WTC11 (cell line): ENCODE results near the gene SH3GL1. TPM values are rescaled to one million over a fixed set of nuclear protein-coding genes. Genes with fewer than 3 reads are reported as not detected.

Source experiments
- ATAC-seq: fragments of 200-7000 bp; cut with Tn5 transposase; 2 replicates; pipeline ENCODE4 v1.10.0; 2021; ENCODE audit warnings: mild to moderate bottlenecking, moderate library complexity
- CTCF ChIA-PET: fragments of 300-600 bp; sonication (Branson Sonifier 250); formaldehyde crosslinking; loops from one replicate; lab custom pipeline; 2021; ENCODE audit warnings: antibody characterized with exemption; lab: Charles Lee
- POLR2A ChIA-PET: fragments of 350-600 bp; sonication (Branson Sonifier 250); formaldehyde crosslinking; loops from one replicate; lab custom pipeline; 2021; ENCODE audit warnings: antibody characterized with exemption; lab: Charles Lee
- DNase-seq: peaks from one replicate; pipeline ENCODE4 v3.0.0; 2021; ENCODE audit warnings: low spot score
- H3K27ac Mint-ChIP-seq: 2 replicates; pipeline ENCODE4 v1.8.0; 2021; ENCODE audit warnings: mixed read lengths
- H3K27me3 Mint-ChIP-seq: 2 replicates; pipeline ENCODE4 v1.8.0; 2021; ENCODE audit warnings: low read depth, mild to moderate bottlenecking, moderate library complexity, mixed read lengths
- H3K36me3 Mint-ChIP-seq: 2 replicates; pipeline ENCODE4 v1.8.0; 2021; ENCODE audit warnings: mixed read lengths
- H3K4me1 Mint-ChIP-seq: 2 replicates; pipeline ENCODE4 v1.8.0; 2022; ENCODE audit warnings: mixed read lengths
- H3K4me3 Mint-ChIP-seq: 2 replicates; pipeline ENCODE4 v1.8.0; 2021; ENCODE audit warnings: mild to moderate bottlenecking, moderate library complexity, mixed read lengths
- H3K9me3 Mint-ChIP-seq: 2 replicates; pipeline ENCODE4 v1.8.0; 2021; ENCODE audit warnings: mixed read lengths
- ARID4B ChIP-seq: sonication (generic); formaldehyde crosslinking; IDR thresholded peaks from 2 replicates; pipeline ENCODE4 v1.8.0; 2023; ENCODE audit warnings: missing genetic modification reagents, mild to moderate bottlenecking, borderline replicate concordance
- ATF1 ChIP-seq: sonication (generic); formaldehyde crosslinking; IDR thresholded peaks from 2 replicates; pipeline ENCODE4 v1.8.1; 2023; ENCODE audit warnings: mild to moderate bottlenecking, moderate library complexity, missing genetic modification reagents
- ATF6 ChIP-seq: sonication (generic); formaldehyde crosslinking; IDR thresholded peaks from 2 replicates; pipeline ENCODE4 v1.8.1; 2023; ENCODE audit warnings: mild to moderate bottlenecking, missing genetic modification reagents
- E2F1 ChIP-seq: sonication (generic); formaldehyde crosslinking; IDR thresholded peaks from 2 replicates; pipeline ENCODE4 v1.8.0; 2022; ENCODE audit warnings: mild to moderate bottlenecking, missing genetic modification reagents
- ELF4 ChIP-seq: sonication (generic); formaldehyde crosslinking; IDR thresholded peaks from 2 replicates; pipeline ENCODE4 v1.8.1; 2022; ENCODE audit warnings: low read depth, mild to moderate bottlenecking, moderate library complexity, missing genetic modification reagents
- ESRRA ChIP-seq: sonication (generic); formaldehyde crosslinking; IDR thresholded peaks from 2 replicates; pipeline ENCODE4 v1.8.1; 2022; ENCODE audit warnings: mild to moderate bottlenecking, missing genetic modification reagents, borderline replicate concordance
- ETV6 ChIP-seq: sonication (generic); formaldehyde crosslinking; IDR thresholded peaks from 2 replicates; pipeline ENCODE4 v1.8.1; 2022; ENCODE audit warnings: mild to moderate bottlenecking, missing genetic modification reagents
- FOXP1 ChIP-seq: sonication (generic); formaldehyde crosslinking; IDR thresholded peaks from 2 replicates; pipeline ENCODE4 v1.8.0; 2022; ENCODE audit warnings: missing genetic modification reagents, mild to moderate bottlenecking, moderate library complexity, borderline replicate concordance
- HMGA2 ChIP-seq: fragments of 250-450 bp; sonication (Bioruptor Pico); IDR thresholded peaks from 2 replicates; pipeline ENCODE4 v1.4.0; 2021; ENCODE audit warnings: mild to moderate bottlenecking, moderate library complexity
- HMGXB4 ChIP-seq: sonication (generic); formaldehyde crosslinking; IDR thresholded peaks from 2 replicates; pipeline ENCODE4 v1.8.1; 2023; ENCODE audit warnings: mild to moderate bottlenecking, moderate library complexity, missing genetic modification reagents
- MAX ChIP-seq: sonication (generic); formaldehyde crosslinking; IDR thresholded peaks from 2 replicates; pipeline ENCODE4 v1.8.0; 2022; ENCODE audit warnings: mild to moderate bottlenecking, missing genetic modification reagents
- NFE2L1 ChIP-seq: sonication (generic); formaldehyde crosslinking; IDR thresholded peaks from 2 replicates; pipeline ENCODE4 v1.8.1; 2023; ENCODE audit warnings: missing genetic modification reagents
- NFYB ChIP-seq: sonication (generic); formaldehyde crosslinking; conservative IDR thresholded peaks from 2 replicates; pipeline ENCODE4 v1.8.0; 2022; ENCODE audit warnings: low read depth, missing genetic modification reagents
- NR1H2 ChIP-seq: sonication (generic); formaldehyde crosslinking; IDR thresholded peaks from 2 replicates; pipeline ENCODE4 v1.9.0; 2021; ENCODE audit warnings: mild to moderate bottlenecking, moderate library complexity, missing genetic modification reagents
- NR3C1 ChIP-seq: sonication (generic); formaldehyde crosslinking; conservative IDR thresholded peaks from 2 replicates; pipeline ENCODE4 v1.8.1; 2023; ENCODE audit warnings: low read depth, mild to moderate bottlenecking, missing genetic modification reagents
- OVOL2 ChIP-seq: fragments of 250-450 bp; sonication (Bioruptor Pico); IDR thresholded peaks from 2 replicates; pipeline ENCODE4 v1.9.0; 2021; ENCODE audit warnings: mild to moderate bottlenecking, borderline replicate concordance
- SMAD3 ChIP-seq: sonication (generic); formaldehyde crosslinking; IDR thresholded peaks from 2 replicates; pipeline ENCODE4 v1.8.0; 2022; ENCODE audit warnings: missing genetic modification reagents, mild to moderate bottlenecking, borderline replicate concordance
- SMAD4 ChIP-seq: sonication (generic); formaldehyde crosslinking; IDR thresholded peaks from 2 replicates; pipeline ENCODE4 v1.8.0; 2022; ENCODE audit warnings: mild to moderate bottlenecking, missing genetic modification reagents
- SP1 ChIP-seq: sonication (generic); formaldehyde crosslinking; conservative IDR thresholded peaks from 2 replicates; pipeline ENCODE4 v1.8.1; 2022; ENCODE audit warnings: missing genetic modification reagents
- TEAD4 ChIP-seq: sonication (generic); formaldehyde crosslinking; IDR thresholded peaks from 2 replicates; pipeline ENCODE4 v1.8.0; 2022; ENCODE audit warnings: mild to moderate bottlenecking, missing genetic modification reagents
- ZBTB21 ChIP-seq: sonication (generic); formaldehyde crosslinking; IDR thresholded peaks from 2 replicates; pipeline ENCODE4 v1.8.1; 2023; ENCODE audit warnings: mild to moderate bottlenecking, missing genetic modification reagents, borderline replicate concordance
- ZNF263 ChIP-seq: sonication (generic); formaldehyde crosslinking; IDR thresholded peaks from 2 replicates; pipeline ENCODE4 v1.8.1; 2022; ENCODE audit warnings: low read depth, mild to moderate bottlenecking, moderate library complexity, missing genetic modification reagents
- ZNF396 ChIP-seq: fragments of 250-450 bp; sonication (Bioruptor Pico); IDR thresholded peaks from 2 replicates; pipeline ENCODE4 v1.8.0; 2021; ENCODE audit warnings: mild to moderate bottlenecking, moderate library complexity, borderline replicate concordance
- total RNA-seq: library from RNA; stranded (reverse); gene quantifications from 3 replicates; pipeline ENCODE4 v1.2.3, GENCODE V29; 2021

SH3GL1 gene
- total RNA-seq, 1 experiment from 2014 or later = 109 TPM

- TF ChIP-seq HMGXB4 (CRISPR knock-in tag) (no peak), ZNF396 (CRISPR knock-in tag) (no peak), MAX (CRISPR knock-in tag) (no peak)
Measured at GRCh38 chr19:4319067-4319718, 81.2 kb downstream of the SH3GL1 start (continued).

- DNase-seq = no peak
- Mint-ChIP-seq H3K4me3 (no peak overlapping the region), H3K36me3 (peaks cover 51% of the 10 kb centered on the region), H3K27ac (no peak overlapping the region)
- POLR2A ChIA-PET = no interaction called here
- CTCF ChIA-PET = interaction anchor here (5.8 kb wide), 1 partner anchor 51 kb away, joined by 35 read pairs; no protein-coding TSS in a partner anchor
- TF ChIP-seq ETV6 (CRISPR knock-in tag) (no peak), SP1 (CRISPR knock-in tag) (no peak), ELF4 (CRISPR knock-in tag) (no peak), HMGA2 (CRISPR knock-in tag) (no peak), NR3C1 (CRISPR knock-in tag) (no peak), ATF6 (no peak), ZNF263 (CRISPR knock-in tag) (no peak), ESRRA (CRISPR knock-in tag) (no peak), NFYB (no peak), ATF1 (no peak), OVOL2 (CRISPR knock-in tag) (no peak), E2F1 (no peak), NR1H2 (no peak), SMAD4 (CRISPR knock-in tag) (no peak), TEAD4 (CRISPR knock-in tag) (no peak), SMAD3 (no peak), ARID4B (CRISPR knock-in tag) (no peak), NFE2L1 (no peak), FOXP1 (CRISPR knock-in tag) (no peak), ZBTB21 (CRISPR knock-in tag) (no peak)
- TF ChIP-seq, all 79 proteins: peak for 0
- Mint-ChIP-seq H3K4me1 (no peaks in the 10 kb centered on the region), H3K27me3 (no peaks in the 10 kb centered on the region; the same call in 1 of the 2 replicates), H3K9me3 (peaks cover 32% of the 10 kb centered on the region)
- ATAC-seq = no peak
Measured at GRCh38 chr19:4318460-4318859, 81.9 kb downstream of the SH3GL1 start.
